Prostate gland (tissue), 2 donors: ENCODE data around the gene NXPH4. TPM values are rescaled to one million over a fixed set of nuclear protein-coding genes. Genes with fewer than 3 reads are reported as not detected.

Experiments used
- DNase-seq: peaks from one replicate; pipeline ENCODE4 v3.0.0-alpha.2; 2019; ENCODE audit warnings: low spot score
- H3K27ac ChIP-seq, 2 donors: fragments of 200-600 bp; sonication (generic); 2 replicates each; pipeline ENCODE4 v1.5.1; 2017 to 2019
- H3K27me3 ChIP-seq: fragments of 200-600 bp; sonication (generic); replicated peaks from 2 replicates; pipeline ENCODE4 v1.5.1; 2019; ENCODE audit not compliant: insufficient read depth
- H3K36me3 ChIP-seq, 2 donors: fragments of 200-600 bp; sonication (generic); 1 replicate in 1 of 2; 2 replicates in 1 of 2; pipeline versions ENCODE4 v1.5.1 to v1.8.1; 2017 to 2019
- H3K4me1 ChIP-seq: fragments of 200-600 bp; sonication (generic); replicated peaks from 2 replicates; pipeline ENCODE4 v1.5.1; 2019
- H3K4me3 ChIP-seq, 2 donors: fragments of 200-600 bp; sonication (generic); 2 replicates each; pipeline ENCODE4 v1.5.1; 2017 to 2019
- H3K9me3 ChIP-seq: fragments of 200-600 bp; sonication (generic); 2 replicates; pipeline ENCODE4 v1.5.1; 2017
- POLR2A ChIP-seq: fragments of 450-650 bp; IDR thresholded peaks from one replicate; pipeline ENCODE4 v1.6.1; 2016; ENCODE audit warnings: antibody characterized with exemption, mild to moderate bottlenecking
- POLR2AphosphoS5 ChIP-seq: sonication (generic); formaldehyde crosslinking; IDR thresholded peaks from one replicate; pipeline ENCODE4 v1.6.1; 2017; ENCODE audit warnings: antibody characterized with exemption
- WGBS: methylation state at CpG from one replicate; pipeline ENCODE4 v1.1.5; 2018; 5-methylcytosine and 5-hydroxymethylcytosine counted together
- intact Hi-C: fragments of 100-400 bp; cut with DNase I; formaldehyde crosslinking; loops from one replicate; pipeline ENCODE4 v1.14.2; 2022
- total RNA-seq, 2 donors: library from RNA; depleted of rRNA; stranded (reverse); fragments of >200 nt; gene quantifications; one replicate each; pipeline ENCODE4 v1.1.0, GENCODE V29; 2016
- TF ChIP-seq, protein P1 (sequence below), 4 experiments: fragments of 200-600 bp in 2 of 4; fragments of 450-650 bp in 2 of 4; sonication (generic) in 2 of 4; IDR thresholded peaks; 1 replicate in 3 of 4; 2 replicates in 1 of 4; pipeline ENCODE4 v1.5.1; 2016 to 2019; ENCODE audit warnings: antibody characterized with exemption in 4 of 4, mild to moderate bottlenecking in 2 of 4, moderate library complexity in 2 of 4

NXPH4 gene
- total RNA-seq, 2 donors from 2014 or later: 10.2 to 18.1 TPM

DNA sequence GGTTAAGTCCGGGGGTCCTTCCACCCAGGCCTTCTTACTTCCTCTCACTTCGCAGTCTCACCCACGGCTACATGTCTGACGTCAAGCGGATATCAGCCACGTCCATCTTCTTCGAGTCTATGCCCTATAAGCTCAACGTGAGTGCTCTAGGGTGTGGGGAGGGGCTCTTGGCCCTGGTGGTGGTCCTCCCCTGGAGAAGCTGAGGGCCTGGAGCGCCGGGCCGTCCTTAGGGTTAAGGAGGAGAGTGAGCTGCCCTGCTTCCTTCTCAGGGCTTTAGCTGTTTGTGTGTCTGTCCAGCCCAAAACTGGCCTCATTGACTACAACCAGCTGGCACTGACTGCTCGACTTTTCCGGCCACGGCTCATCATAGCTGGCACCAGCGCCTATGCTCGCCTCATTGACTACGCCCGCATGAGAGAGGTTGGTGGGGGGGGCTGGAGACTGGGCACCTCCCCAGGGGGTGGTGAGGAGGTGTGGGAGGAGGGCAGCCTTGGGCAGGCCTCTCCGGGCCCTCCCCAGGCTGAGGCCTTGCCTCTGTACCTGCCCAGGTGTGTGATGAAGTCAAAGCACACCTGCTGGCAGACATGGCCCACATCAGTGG, 15.7 kb downstream of the NXPH4 start:
- no peaks in the 10 kb centered on the region for H3K9me3 ChIP-seq
- DNase-seq: no peak
- no peak overlapping the region for H3K4me3 ChIP-seq
- H3K36me3 ChIP-seq: no peaks in the 10 kb centered on the region
- H3K27ac ChIP-seq: no peak overlapping the region
- no peaks in the 10 kb centered on the region for H3K27me3 ChIP-seq
- intact Hi-C loops: no loop called here
- peaks cover 9% of the 10 kb centered on the region for H3K4me1 ChIP-seq
- 91% methylated on average over 19 of the region's 19 CpGs for WGBS
- TF ChIP-seq POLR2A (no peak), POLR2AphosphoS5 (no peak)
- TF ChIP-seq, protein P1, sequence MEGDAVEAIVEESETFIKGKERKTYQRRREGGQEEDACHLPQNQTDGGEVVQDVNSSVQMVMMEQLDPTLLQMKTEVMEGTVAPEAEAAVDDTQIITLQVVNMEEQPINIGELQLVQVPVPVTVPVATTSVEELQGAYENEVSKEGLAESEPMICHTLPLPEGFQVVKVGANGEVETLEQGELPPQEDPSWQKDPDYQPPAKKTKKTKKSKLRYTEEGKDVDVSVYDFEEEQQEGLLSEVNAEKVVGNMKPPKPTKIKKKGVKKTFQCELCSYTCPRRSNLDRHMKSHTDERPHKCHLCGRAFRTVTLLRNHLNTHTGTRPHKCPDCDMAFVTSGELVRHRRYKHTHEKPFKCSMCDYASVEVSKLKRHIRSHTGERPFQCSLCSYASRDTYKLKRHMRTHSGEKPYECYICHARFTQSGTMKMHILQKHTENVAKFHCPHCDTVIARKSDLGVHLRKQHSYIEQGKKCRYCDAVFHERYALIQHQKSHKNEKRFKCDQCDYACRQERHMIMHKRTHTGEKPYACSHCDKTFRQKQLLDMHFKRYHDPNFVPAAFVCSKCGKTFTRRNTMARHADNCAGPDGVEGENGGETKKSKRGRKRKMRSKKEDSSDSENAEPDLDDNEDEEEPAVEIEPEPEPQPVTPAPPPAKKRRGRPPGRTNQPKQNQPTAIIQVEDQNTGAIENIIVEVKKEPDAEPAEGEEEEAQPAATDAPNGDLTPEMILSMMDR (IDR thresholded peaks at IDR 0.05): no peak

DNA sequence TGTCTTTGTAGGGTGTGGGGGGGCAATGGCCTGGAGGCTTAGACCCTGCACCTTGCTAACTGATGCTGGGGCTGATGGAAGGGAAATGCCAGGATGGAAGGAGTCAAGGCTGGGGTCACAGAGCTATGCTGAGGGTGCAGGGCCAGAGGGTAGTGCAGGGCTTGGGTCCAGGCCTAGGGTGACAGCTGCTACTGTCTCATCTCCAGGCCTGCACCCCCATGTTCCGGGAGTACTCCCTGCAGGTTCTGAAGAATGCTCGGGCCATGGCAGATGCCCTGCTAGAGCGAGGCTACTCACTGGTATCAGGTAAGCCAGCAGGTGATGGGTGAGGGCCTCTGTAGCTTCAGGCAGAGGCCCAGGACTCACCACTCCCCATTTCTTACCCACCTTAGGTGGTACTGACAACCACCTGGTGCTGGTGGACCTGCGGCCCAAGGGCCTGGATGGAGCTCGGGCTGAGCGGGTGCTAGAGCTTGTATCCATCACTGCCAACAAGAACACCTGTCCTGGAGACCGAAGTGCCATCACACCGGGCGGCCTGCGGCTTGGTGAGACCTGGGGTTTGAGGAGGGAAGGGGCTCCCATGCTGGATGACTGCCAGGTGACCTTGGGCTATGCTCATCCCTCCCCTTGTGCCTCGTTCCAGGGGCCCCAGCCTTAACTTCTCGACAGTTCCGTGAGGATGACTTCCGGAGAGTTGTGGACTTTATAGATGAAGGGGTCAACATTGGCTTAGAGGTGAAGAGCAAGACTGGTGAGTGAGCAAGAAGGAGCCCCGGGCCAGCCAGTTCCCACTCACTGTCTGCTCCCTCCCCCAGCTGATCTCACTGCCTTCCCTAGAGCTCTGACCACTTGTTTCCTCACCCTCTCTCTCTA, 17.0 kb downstream of the NXPH4 start:
- H3K27me3 ChIP-seq: no peaks in the 10 kb centered on the region
- 89% methylated on average over 15 of the region's 15 CpGs for WGBS
- H3K4me3 ChIP-seq: no peak overlapping the region
- intact Hi-C loops: no loop called here
- peaks cover 14% of the 10 kb centered on the region for H3K4me1 ChIP-seq
- DNase-seq: no peak
- no peak overlapping the region for H3K27ac ChIP-seq
- TF ChIP-seq, protein P1 (IDR thresholded peaks at IDR 0.05): no peak
- TF ChIP-seq POLR2A: no peak
- no peak for TF ChIP-seq POLR2AphosphoS5
- no peaks in the 10 kb centered on the region for H3K36me3 ChIP-seq
- H3K9me3 ChIP-seq: no peaks in the 10 kb centered on the region

DNA sequence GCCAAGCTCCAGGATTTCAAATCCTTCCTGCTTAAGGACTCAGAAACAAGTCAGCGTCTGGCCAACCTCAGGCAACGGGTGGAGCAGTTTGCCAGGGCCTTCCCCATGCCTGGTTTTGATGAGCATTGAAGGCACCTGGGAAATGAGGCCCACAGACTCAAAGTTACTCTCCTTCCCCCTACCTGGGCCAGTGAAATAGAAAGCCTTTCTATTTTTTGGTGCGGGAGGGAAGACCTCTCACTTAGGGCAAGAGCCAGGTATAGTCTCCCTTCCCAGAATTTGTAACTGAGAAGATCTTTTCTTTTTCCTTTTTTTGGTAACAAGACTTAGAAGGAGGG, 17.6 kb downstream of the NXPH4 start:
- Histone ChIP-seq H3K9me3 (no peaks in the 10 kb centered on the region), H3K4me1 (peaks cover 13% of the 10 kb centered on the region), H3K27ac (no peak overlapping the region), H3K4me3 (no peak overlapping the region), H3K27me3 (no peaks in the 10 kb centered on the region), H3K36me3 (no peaks in the 10 kb centered on the region)
- TF ChIP-seq, protein P1 (IDR thresholded peaks at IDR 0.05): no peak
- TF ChIP-seq POLR2A (no peak), POLR2AphosphoS5 (no peak)
- DNase-seq: no peak
- 92% methylated on average over 3 of the region's 3 CpGs for WGBS
- intact Hi-C loops: no loop called here

DNA sequence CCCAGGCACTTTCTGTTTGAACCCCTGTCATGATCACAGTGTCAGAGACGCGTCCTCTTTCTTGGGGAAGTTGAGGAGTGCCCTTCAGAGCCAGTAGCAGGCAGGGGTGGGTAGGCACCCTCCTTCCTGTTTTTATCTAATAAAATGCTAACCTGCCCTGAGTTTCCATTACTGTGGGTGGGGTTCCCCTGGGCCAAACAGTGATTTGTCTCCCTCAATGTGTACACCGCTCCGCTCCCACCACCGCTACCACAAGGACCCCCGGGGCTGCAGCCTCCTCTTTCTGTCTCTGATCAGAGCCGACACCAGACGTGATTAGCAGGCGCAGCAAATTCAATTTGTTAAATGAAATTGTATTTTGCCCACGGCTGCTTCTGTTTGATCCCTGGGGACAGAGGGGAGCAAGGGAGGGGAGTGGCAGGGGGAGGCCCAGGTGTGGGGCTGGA, 18.0 kb downstream of the NXPH4 start:
- Histone ChIP-seq H3K27ac (no peak overlapping the region), H3K27me3 (no peaks in the 10 kb centered on the region), H3K4me1 (peaks cover 11% of the 10 kb centered on the region), H3K36me3 (no peaks in the 10 kb centered on the region), H3K9me3 (no peaks in the 10 kb centered on the region), H3K4me3 (no peak overlapping the region)
- intact Hi-C loops: no loop called here
- TF ChIP-seq POLR2A (no peak), POLR2AphosphoS5 (no peak)
- TF ChIP-seq, protein P1 (IDR thresholded peaks at IDR 0.05): no peak
- no peak for DNase-seq
- 88% methylated on average over 10 of the region's 10 CpGs for WGBS
